Ishikawa (cell line): ENCODE measurements around the gene ATP11A.

Experiments used
- RAD21 ChIP-seq: IDR thresholded peaks from 2 replicates; pipeline ENCODE4 v1.6.1; 2012; ENCODE audit warnings: low read depth
- TF ChIP-seq, protein P1 (sequence below): IDR thresholded peaks from 2 replicates; pipeline ENCODE4 v1.6.1; 2012

DNA sequence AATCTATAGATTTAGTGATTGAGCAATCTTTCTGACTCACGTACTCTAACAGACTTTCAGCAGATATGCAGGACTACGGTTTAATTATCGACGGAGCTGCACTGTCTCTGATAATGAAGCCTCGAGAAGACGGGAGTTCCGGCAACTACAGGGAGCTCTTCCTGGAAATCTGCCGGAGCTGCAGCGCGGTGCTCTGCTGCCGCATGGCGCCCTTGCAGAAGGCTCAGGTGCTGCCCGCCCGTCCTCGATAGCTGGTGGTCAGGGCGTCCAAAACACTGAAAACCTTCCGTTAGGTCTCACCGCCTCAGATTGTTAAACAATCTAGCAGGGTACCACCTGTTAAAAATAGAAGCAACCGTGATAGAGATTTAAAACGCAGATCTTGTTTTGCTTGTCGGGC lies 166.0 kb downstream of the ATP11A start:
- no peak for TF ChIP-seq RAD21
- TF ChIP-seq, protein P1, sequence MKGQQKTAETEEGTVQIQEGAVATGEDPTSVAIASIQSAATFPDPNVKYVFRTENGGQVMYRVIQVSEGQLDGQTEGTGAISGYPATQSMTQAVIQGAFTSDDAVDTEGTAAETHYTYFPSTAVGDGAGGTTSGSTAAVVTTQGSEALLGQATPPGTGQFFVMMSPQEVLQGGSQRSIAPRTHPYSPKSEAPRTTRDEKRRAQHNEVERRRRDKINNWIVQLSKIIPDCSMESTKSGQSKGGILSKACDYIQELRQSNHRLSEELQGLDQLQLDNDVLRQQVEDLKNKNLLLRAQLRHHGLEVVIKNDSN: no peak
